HG02678 (cell line): Measurements from ENCODE around the gene NDUFA11.

Experiments
- ATAC-seq: cut with Tn5 transposase; IDR thresholded peaks from one replicate; pipeline ENCODE4 v1.9.1; 2021; ENCODE audit warnings: mild to moderate bottlenecking, moderate library complexity; ENCODE audit not compliant: unreplicated experiment

The NDUFA11 gene

GRCh38 chr19:5903624-5904351, at the start of gene NDUFA11:
TSS of gene NDUFA11 (minus strand) at chr19:5903790. CDS start at chr19:5903708, 82 bp downstream.
- ATAC-seq, result peak; percentile 33

- no peak for ATAC-seq
Observed at GRCh38 chr19:5953030-5953589, 49.5 kb upstream of the NDUFA11 start.

- ATAC-seq, result no peak
Observed at GRCh38 chr19:5952193-5953029, 48.8 kb upstream of the NDUFA11 start.

GRCh38 chr19:5951338-5951861, 47.8 kb upstream of the NDUFA11 start:
- no peak for ATAC-seq

GRCh38 chr19:5950741-5951140, 47.2 kb upstream of the NDUFA11 start:
- ATAC-seq, result no peak

- ATAC-seq, result no peak
Observed at GRCh38 chr19:5949792-5950305, 46.3 kb upstream of the NDUFA11 start.

GRCh38 chr19:5948752-5949564, 45.4 kb upstream of the NDUFA11 start:
- ATAC-seq, result no peak

- ATAC-seq, result no peak
Observed at GRCh38 chr19:5947435-5947834, 43.8 kb upstream of the NDUFA11 start.

GRCh38 chr19:5943623-5944022, 40.0 kb upstream of the NDUFA11 start:
- no peak for ATAC-seq

- no peak for ATAC-seq
Observed at GRCh38 chr19:5943045-5943444, 39.5 kb upstream of the NDUFA11 start.

- no peak for ATAC-seq
Observed at GRCh38 chr19:5941673-5942072, 38.1 kb upstream of the NDUFA11 start.

GRCh38 chr19:5940260-5941208, 36.9 kb upstream of the NDUFA11 start:
- ATAC-seq, result no peak

- no peak for ATAC-seq
Observed at GRCh38 chr19:5937550-5937949, 34.0 kb upstream of the NDUFA11 start.

- no peak for ATAC-seq
Observed at GRCh38 chr19:5936292-5936592, 32.7 kb upstream of the NDUFA11 start.

GRCh38 chr19:5935473-5936291, 32.1 kb upstream of the NDUFA11 start:
- ATAC-seq, result no peak

- no peak for ATAC-seq
Observed at GRCh38 chr19:5934774-5935472, 31.3 kb upstream of the NDUFA11 start.

- no peak for ATAC-seq
Observed at GRCh38 chr19:5934069-5934401, 30.4 kb upstream of the NDUFA11 start.

- ATAC-seq, result no peak
Observed at GRCh38 chr19:5933391-5934068, 29.9 kb upstream of the NDUFA11 start.
